Stimulated activated naive CD8-positive, alpha-beta T cell treated with anti-CD3 and anti-CD28 coated beads, Interleukin-15, amount 100 ng/mL, for 72 hours (primary cell): ENCODE results near the gene TDRD1.

Experiments
- ATAC-seq: fragments of 150-1000 bp; cut with Tn5 transposase; 2 replicates; pipeline ENCODE4 v1.10.0; 2021; ENCODE audit warnings: mild to moderate bottlenecking, moderate library complexity
- DNase-seq, 2 donors: peaks; one replicate each; pipeline ENCODE4 v3.0.0; 2021 to 2022
- H3K27ac Mint-ChIP-seq, 2 donors: one replicate each; pipeline ENCODE4 v1.8.0; 2022; ENCODE audit warnings: mild to moderate bottlenecking in 2 of 2, mixed read lengths in 2 of 2, moderate library complexity in 2 of 2
- H3K27me3 Mint-ChIP-seq: one replicate; pipeline ENCODE4 v1.8.0; 2022; ENCODE audit warnings: mixed read lengths
- H3K4me1 Mint-ChIP-seq: one replicate; pipeline ENCODE4 v1.8.0; 2022; ENCODE audit warnings: mild to moderate bottlenecking, mixed read lengths
- H3K4me3 Mint-ChIP-seq, 2 donors: one replicate each; pipeline ENCODE4 v1.8.0; 2022; ENCODE audit warnings: mild to moderate bottlenecking in 2 of 2, mixed read lengths in 2 of 2, moderate library complexity in 1 of 2
- H3K9me3 Mint-ChIP-seq, 2 donors: one replicate each; pipeline ENCODE4 v1.8.0; 2022; ENCODE audit warnings: mixed read lengths in 2 of 2

TDRD1 gene

DNA sequence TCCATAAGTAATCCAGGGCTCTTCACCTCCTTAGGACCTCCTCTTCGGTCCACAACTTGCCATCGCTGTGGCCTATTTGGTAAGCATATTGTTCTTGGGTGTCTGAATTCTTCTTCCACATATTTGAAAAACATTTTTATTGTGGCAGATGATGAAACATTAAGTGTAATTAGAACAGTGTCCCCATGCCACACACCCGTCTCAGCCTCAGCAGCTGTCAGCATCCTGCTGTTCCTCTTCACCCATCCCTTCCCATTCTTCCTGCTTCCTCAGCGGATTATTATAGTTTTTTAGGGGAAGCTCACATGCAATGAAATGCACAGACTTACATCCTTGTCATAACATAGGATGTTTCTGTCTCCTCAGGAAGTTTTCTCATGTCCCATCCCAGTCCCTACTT, 20.1 kb downstream of the TDRD1 start:
- ATAC-seq (no peak), DNase-seq (no peak)
- Mint-ChIP-seq H3K4me1 (peaks cover 15% of the 10 kb centered on the region), H3K4me3 (no peak overlapping the region), H3K27me3 (peaks cover 63% of the 10 kb centered on the region), H3K27ac (no peak overlapping the region), H3K9me3 (no peaks in the 10 kb centered on the region)

GRCh38 chr10:114202812-114203211, 23.7 kb downstream of the TDRD1 start:
- peaks cover 34% of the 10 kb centered on the region for H3K27me3 Mint-ChIP-seq
- no peaks in the 10 kb centered on the region for H3K9me3 Mint-ChIP-seq
- H3K4me3 Mint-ChIP-seq, result no peak overlapping the region
- DNase-seq, result no peak
- no peaks in the 10 kb centered on the region for H3K4me1 Mint-ChIP-seq
- no peak overlapping the region for H3K27ac Mint-ChIP-seq
- no peak for ATAC-seq

DNA sequence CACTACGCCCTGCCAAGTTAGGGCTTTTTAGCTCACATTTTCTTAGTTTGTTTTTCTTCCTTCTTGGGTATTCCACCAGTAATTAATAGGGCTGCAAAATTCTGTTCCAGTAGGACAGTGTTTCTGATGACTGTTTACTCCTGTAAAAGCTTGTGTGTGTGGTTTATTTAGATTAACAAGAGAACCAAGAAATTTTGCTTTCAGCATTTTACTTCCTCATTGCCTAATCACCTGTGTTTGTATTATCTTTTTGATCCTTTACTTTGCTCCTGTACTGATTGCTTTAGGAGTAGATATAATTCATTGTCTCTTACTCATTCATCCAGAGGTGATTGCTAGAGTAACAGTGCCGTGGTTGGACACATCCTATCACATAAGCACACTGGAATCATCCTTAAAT, 27.7 kb downstream of the TDRD1 start:
- Mint-ChIP-seq H3K4me1 (no peaks in the 10 kb centered on the region), H3K27ac (no peak overlapping the region), H3K27me3 (peaks cover 21% of the 10 kb centered on the region), H3K4me3 (no peak overlapping the region), H3K9me3 (no peaks in the 10 kb centered on the region)
- no peak for ATAC-seq
- DNase-seq, result no peak

DNA sequence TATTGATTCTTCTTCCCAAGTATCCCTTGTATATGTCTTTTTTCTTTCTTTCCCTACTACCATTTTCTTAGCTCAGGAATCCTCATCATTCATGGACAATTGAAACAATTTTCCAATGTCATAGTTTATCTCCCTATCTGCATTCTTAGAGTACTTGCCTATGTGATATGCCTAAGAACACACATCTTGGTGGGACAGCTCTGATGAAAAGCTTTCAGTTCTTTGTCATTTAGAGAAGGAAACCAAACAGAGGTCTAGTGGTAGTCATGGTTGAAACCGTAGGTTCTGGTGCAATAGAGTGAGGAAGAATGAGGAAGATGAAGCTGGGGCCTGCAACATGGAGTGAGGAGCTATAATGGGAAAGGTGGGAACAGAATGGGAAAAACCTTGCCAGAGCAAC, 28.2 kb downstream of the TDRD1 start:
- no peaks in the 10 kb centered on the region for H3K4me1 Mint-ChIP-seq
- no peaks in the 10 kb centered on the region for H3K9me3 Mint-ChIP-seq
- no peak overlapping the region for H3K27ac Mint-ChIP-seq
- no peak for DNase-seq
- H3K4me3 Mint-ChIP-seq, result no peak overlapping the region
- ATAC-seq, result no peak
- H3K27me3 Mint-ChIP-seq, result peaks cover 17% of the 10 kb centered on the region

- Mint-ChIP-seq H3K4me1 (no peaks in the 10 kb centered on the region), H3K9me3 (no peaks in the 10 kb centered on the region), H3K4me3 (no peak overlapping the region), H3K27ac (no peak overlapping the region), H3K27me3 (peaks cover 9% of the 10 kb centered on the region)
- DNase-seq (no peak), ATAC-seq (no peak)
Measured at GRCh38 chr10:114208351-114208750, 29.2 kb downstream of the TDRD1 start.

- Mint-ChIP-seq H3K4me1 (no peaks in the 10 kb centered on the region), H3K27me3 (peaks cover 12% of the 10 kb centered on the region), H3K4me3 (no peak overlapping the region), H3K9me3 (no peaks in the 10 kb centered on the region), H3K27ac (no peak overlapping the region)
- ATAC-seq (no peak), DNase-seq (no peak)
Measured at GRCh38 chr10:114212153-114212552, 33.0 kb downstream of the TDRD1 start.

GRCh38 chr10:114215033-114215432, 35.9 kb downstream of the TDRD1 start:
- no peak overlapping the region for H3K4me3 Mint-ChIP-seq
- ATAC-seq, result no peak
- H3K9me3 Mint-ChIP-seq, result no peaks in the 10 kb centered on the region
- DNase-seq, result no peak
- peaks cover 8% of the 10 kb centered on the region for H3K27me3 Mint-ChIP-seq
- no peak overlapping the region for H3K27ac Mint-ChIP-seq
- peaks cover under 1% of the 10 kb centered on the region for H3K4me1 Mint-ChIP-seq

DNA sequence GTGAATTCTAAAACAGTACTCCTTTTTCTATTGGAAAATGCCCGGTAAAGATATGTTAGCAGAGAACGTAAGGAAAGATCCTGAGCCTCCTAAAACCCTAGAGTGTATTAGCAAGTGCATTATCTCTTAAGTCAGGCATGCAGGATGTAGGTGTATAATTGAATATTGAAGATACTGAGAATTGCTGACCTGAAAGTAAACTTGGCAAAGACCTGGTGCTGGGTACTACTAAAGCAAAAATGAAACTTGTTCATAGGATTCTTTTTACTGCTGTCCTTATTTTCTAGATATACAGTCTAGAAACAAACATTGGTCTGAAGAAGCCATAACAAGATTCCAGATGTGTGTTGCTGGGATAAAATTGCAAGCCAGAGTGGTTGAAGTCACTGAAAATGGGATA, 41.1 kb downstream of the TDRD1 start:
- Mint-ChIP-seq H3K4me1 (peaks cover 5% of the 10 kb centered on the region), H3K9me3 (no peaks in the 10 kb centered on the region), H3K27me3 (peaks cover 28% of the 10 kb centered on the region), H3K4me3 (no peak overlapping the region), H3K27ac (no peak overlapping the region)
- DNase-seq (no peak), ATAC-seq (no peak)

- H3K9me3 Mint-ChIP-seq, result no peaks in the 10 kb centered on the region
- peaks cover 31% of the 10 kb centered on the region for H3K27me3 Mint-ChIP-seq
- H3K4me3 Mint-ChIP-seq, result no peak overlapping the region
- peaks cover 5% of the 10 kb centered on the region for H3K4me1 Mint-ChIP-seq
- DNase-seq, result no peak
- H3K27ac Mint-ChIP-seq, result no peak overlapping the region
- no peak for ATAC-seq
Measured at GRCh38 chr10:114221235-114221634, 42.1 kb downstream of the TDRD1 start.

DNA sequence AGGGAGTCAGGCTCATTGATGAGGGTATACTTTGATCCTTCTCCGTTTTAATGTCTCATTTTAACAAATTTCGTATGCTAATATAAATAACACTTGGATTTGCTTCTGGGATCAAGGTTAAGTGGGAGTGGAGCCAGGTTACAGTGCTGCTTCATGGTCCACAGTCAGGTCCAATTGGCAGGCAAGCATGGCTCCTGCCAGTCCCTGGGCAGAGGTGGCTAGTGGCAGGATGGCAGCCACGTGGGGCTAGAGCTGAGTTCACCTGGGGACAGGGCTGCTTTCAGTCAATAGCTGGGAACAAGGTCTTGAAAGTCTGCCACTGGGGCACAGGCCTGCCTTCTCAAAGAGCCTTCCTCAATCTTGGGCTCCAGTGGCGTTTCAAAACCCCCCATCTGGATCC, 43.9 kb downstream of the TDRD1 start:
- H3K27ac Mint-ChIP-seq, result no peak overlapping the region
- H3K9me3 Mint-ChIP-seq, result no peaks in the 10 kb centered on the region
- no peak overlapping the region for H3K4me3 Mint-ChIP-seq
- peaks cover 26% of the 10 kb centered on the region for H3K27me3 Mint-ChIP-seq
- H3K4me1 Mint-ChIP-seq, result peaks cover 5% of the 10 kb centered on the region
- DNase-seq (no peak), ATAC-seq (no peak)

DNA sequence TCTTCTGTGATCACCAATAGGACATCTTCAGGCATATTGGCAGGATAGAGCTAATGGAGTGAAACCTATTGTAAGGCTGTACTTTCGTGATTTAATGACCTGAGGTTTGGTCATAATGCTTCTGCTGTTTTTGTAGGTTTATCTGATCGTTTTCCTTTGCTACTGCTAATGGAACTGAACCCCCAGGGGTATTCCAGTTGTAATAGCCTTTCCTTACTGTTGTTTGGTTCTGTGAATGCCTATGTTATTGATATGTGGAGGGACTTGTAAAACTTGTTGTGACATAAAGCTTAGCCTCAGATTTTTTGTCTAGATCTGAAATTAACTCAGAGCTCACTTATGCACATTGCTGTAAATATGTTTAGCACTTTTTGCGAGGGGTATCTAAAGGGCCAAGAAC, 49.0 kb downstream of the TDRD1 start:
- no peak overlapping the region for H3K4me3 Mint-ChIP-seq
- H3K27me3 Mint-ChIP-seq, result peaks cover 45% of the 10 kb centered on the region
- no peaks in the 10 kb centered on the region for H3K9me3 Mint-ChIP-seq
- DNase-seq (no peak), ATAC-seq (no peak)
- H3K4me1 Mint-ChIP-seq, result no peaks in the 10 kb centered on the region
- H3K27ac Mint-ChIP-seq, result no peak overlapping the region

GRCh38 chr10:114232561-114233176, 53.5 kb downstream of the TDRD1 start:
- ATAC-seq (no peak), DNase-seq (no peak)
- no peaks in the 10 kb centered on the region for H3K9me3 Mint-ChIP-seq
- H3K4me1 Mint-ChIP-seq, result peaks cover 20% of the 10 kb centered on the region
- H3K4me3 Mint-ChIP-seq, result no peak overlapping the region
- no peak overlapping the region for H3K27ac Mint-ChIP-seq
- peaks cover 47% of the 10 kb centered on the region for H3K27me3 Mint-ChIP-seq

DNA sequence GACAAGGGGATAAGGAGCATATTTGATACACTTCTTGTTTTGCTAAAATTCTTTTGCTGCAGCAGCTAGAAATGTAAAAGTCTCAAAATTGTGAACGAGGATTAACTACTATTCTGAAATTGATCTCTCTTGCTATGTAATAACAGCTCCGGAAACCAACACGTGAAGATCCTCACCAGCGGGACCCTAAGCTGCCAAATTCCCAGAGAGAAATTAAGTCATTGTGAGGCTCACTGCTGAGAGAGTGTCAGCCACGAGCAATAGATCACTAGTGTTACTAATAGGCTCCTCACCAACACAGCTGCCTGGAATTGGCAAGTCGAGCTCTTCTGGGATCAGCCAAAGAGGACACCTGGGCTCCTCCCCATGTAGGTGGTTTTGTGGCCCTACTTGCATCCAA, 54.3 kb downstream of the TDRD1 start:
- H3K27ac Mint-ChIP-seq, result no peak overlapping the region
- no peak overlapping the region for H3K4me3 Mint-ChIP-seq
- peaks cover 49% of the 10 kb centered on the region for H3K27me3 Mint-ChIP-seq
- no peak for ATAC-seq
- H3K4me1 Mint-ChIP-seq, result peaks cover 20% of the 10 kb centered on the region
- no peak for DNase-seq
- H3K9me3 Mint-ChIP-seq, result no peaks in the 10 kb centered on the region

- Mint-ChIP-seq H3K4me3 (no peak overlapping the region), H3K27ac (no peak overlapping the region), H3K27me3 (peaks cover 48% of the 10 kb centered on the region), H3K9me3 (no peaks in the 10 kb centered on the region), H3K4me1 (peaks cover 20% of the 10 kb centered on the region)
- DNase-seq (no peak), ATAC-seq (peak; percentile 77)
Measured at GRCh38 chr10:114234132-114234531, 55.0 kb downstream of the TDRD1 start.

DNA sequence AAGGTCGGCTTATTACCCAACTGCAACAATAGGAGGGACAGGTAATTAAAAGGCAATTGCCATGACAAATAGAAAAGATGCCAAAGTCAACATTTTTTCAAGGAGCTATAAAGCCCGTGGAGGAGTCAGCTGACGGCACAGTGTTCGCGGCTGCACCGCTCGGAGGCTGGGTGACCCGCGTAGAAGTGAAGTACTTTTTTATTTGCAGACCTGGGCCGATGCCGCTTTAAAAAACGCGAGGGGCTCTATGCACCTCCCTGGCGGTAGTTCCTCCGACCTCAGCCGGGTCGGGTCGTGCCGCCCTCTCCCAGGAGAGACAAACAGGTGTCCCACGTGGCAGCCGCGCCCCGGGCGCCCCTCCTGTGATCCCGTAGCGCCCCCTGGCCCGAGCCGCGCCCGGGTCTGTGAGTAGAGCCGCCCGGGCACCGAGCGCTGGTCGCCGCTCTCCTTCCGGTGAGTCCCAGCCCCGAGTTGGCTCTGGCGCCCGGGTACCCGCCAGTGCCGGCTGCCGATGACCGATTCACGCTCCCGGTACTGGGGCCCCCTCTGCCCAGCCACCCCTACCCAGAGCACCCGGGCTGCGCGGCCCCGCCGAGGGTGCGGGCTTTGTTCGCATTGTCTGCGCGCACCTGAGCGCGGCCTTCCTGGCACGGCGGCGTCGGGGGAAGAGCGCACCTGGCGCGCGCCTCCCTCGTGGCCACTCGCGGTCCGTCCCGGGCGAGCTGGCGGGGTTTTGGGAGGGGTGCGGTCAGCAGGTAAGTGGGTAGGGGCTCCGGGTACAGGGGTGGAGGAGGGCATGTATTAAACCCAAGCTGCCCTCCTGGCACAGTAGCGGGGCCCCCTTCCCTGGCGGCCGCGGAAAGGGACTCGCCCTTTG, 60.2 kb downstream of the TDRD1 start, which contains the start of gene VWA2:
TSS of gene VWA2 (plus strand) at position 138 of the 877 bp plus-strand sequence. CDS start 9,460 bp downstream, outside the sequence.
- Mint-ChIP-seq H3K27ac (no peak within 1 kb of the TSS), H3K27me3 (peaks cover 79% of the 10 kb centered on the region), H3K4me1 (peaks cover 10% of the 10 kb centered on the region), H3K9me3 (no peaks in the 10 kb centered on the region), H3K4me3 (peak within 1 kb of the TSS; percentile 66 to 68)
- DNase-seq (peak; percentile 41 to 42), ATAC-seq (peak; percentile 83)

- H3K27ac Mint-ChIP-seq, result no peak overlapping the region
- H3K4me1 Mint-ChIP-seq, result peaks cover 4% of the 10 kb centered on the region
- H3K27me3 Mint-ChIP-seq, result peaks cover 82% of the 10 kb centered on the region
- ATAC-seq (no peak), DNase-seq (no peak)
- H3K4me3 Mint-ChIP-seq, result peak overlapping the region in 1 of 2 donors; percentile 68
- H3K9me3 Mint-ChIP-seq, result no peaks in the 10 kb centered on the region
Measured at GRCh38 chr10:114239994-114240345, 60.8 kb downstream of the TDRD1 start.
